Tibial nerve (tissue), 4 donors: ENCODE data around the gene CORO7. TPM values are rescaled to one million over a fixed set of nuclear protein-coding genes. Genes with fewer than 3 reads are reported as not detected.
"Not testable (repeated sequence)": the region's sequence is repeated elsewhere in the genome, so short reads cannot be mapped to it uniquely, and the experiment has no call there.

Experiments
- DNase-seq, 2 donors: peaks; one replicate each; pipeline ENCODE4 v3.0.0-alpha.2; 2019; ENCODE audit warnings: low spot score in 2 of 2
- H3K27ac ChIP-seq, 4 donors: fragments of 200-600 bp; sonication (generic) in 3 of 4; one replicate each; pipeline ENCODE4 v1.5.1; 2017 to 2019; ENCODE audit warnings: mild to moderate bottlenecking in 1 of 4
- H3K27me3 ChIP-seq, 2 donors: fragments of 200-600 bp; sonication (generic) in 1 of 2; one replicate each; pipeline versions ENCODE4 v1.5.1 to v1.6.0; 2017 to 2019
- H3K36me3 ChIP-seq, 3 donors: fragments of 200-600 bp; sonication (generic); one replicate each; pipeline ENCODE4 v1.5.1; 2018 to 2019
- H3K4me1 ChIP-seq, 4 donors: fragments of 200-600 bp; sonication (generic) in 3 of 4; one replicate each; pipeline ENCODE4 v1.5.1; 2017 to 2019
- H3K4me3 ChIP-seq, 4 donors: fragments of 200-600 bp; sonication (generic) in 3 of 4; one replicate each; pipeline ENCODE4 v1.5.1; 2017 to 2019; ENCODE audit warnings: mild to moderate bottlenecking in 1 of 4, moderate library complexity in 1 of 4
- H3K9me3 ChIP-seq, 4 donors: fragments of 200-600 bp; sonication (generic) in 3 of 4; one replicate each; pipeline ENCODE4 v1.5.1; 2017 to 2019
- CTCF ChIP-seq, 5 experiments: fragments of 200-600 bp in 3 of 5; fragments of 450-650 bp in 2 of 5; sonication (generic) in 3 of 5; IDR thresholded peaks; one replicate each; pipeline ENCODE4 v1.5.1; 2016 to 2019; ENCODE audit warnings: antibody characterized with exemption in 5 of 5, mild to moderate bottlenecking in 3 of 5, moderate library complexity in 2 of 5
- EP300 ChIP-seq, 2 donors: sonication (generic); formaldehyde crosslinking; IDR thresholded peaks; one replicate each; pipeline ENCODE4 v1.6.1; 2017; ENCODE audit warnings: antibody characterized with exemption in 2 of 2, mild to moderate bottlenecking in 1 of 2
- POLR2A ChIP-seq, 2 donors: fragments of 450-650 bp; IDR thresholded peaks; one replicate each; pipeline ENCODE4 v1.6.1; 2017; ENCODE audit warnings: antibody characterized with exemption in 2 of 2, mild to moderate bottlenecking in 2 of 2, moderate library complexity in 2 of 2
- WGBS, 2 donors: methylation state at CpG; one replicate each; pipeline ENCODE4 v1.1.5; 2018; 5-methylcytosine and 5-hydroxymethylcytosine counted together
- total RNA-seq, 4 donors: library from RNA; depleted of rRNA; stranded (reverse); fragments of >200 nt; gene quantifications; one replicate each; pipeline ENCODE4 v1.1.0, GENCODE V29; 2016

CORO7 gene
- total RNA-seq, 4 donors from 2014 or later, result 27.8 to 77.4 (median 52.1) TPM

GRCh38 chr16:4347765-4348509 lies 68.5 kb downstream of the CORO7 start:
- Histone ChIP-seq H3K4me1 (peaks cover 0 to 76% (median 29%) of the 10 kb centered on the region in 4 donors), H3K27me3 (no peaks in the 10 kb centered on the region), H3K9me3 (no peaks in the 10 kb centered on the region), H3K36me3 (no peaks in the 10 kb centered on the region), H3K27ac (peak overlapping the region in 2 of 4 donors; percentile 57 to 85), H3K4me3 (no peak overlapping the region)
- no peak for TF ChIP-seq CTCF (IDR thresholded peaks at IDR 0.05)
- TF ChIP-seq EP300 (IDR thresholded peaks at IDR 0.05), result peak in 1 of 2 donors; percentile 5
- no peak for TF ChIP-seq POLR2A (IDR thresholded peaks at IDR 0.05)
- 60 to 64% methylated on average over 15 to 17 of the region's 17 CpGs for WGBS, 2 donors
- no peak for DNase-seq

- WGBS, 2 donors, result 63 to 71% methylated on average over 8 of the region's 8 CpGs
- no peaks in the 10 kb centered on the region for H3K27me3 ChIP-seq
- no peaks in the 10 kb centered on the region for H3K36me3 ChIP-seq
- H3K4me3 ChIP-seq, result no peak overlapping the region
- H3K27ac ChIP-seq, result peak overlapping the region in 2 of 4 donors; percentile 57 to 85
- H3K9me3 ChIP-seq, result no peaks in the 10 kb centered on the region
- peak in 1 of 2 donors; percentile 66 for TF ChIP-seq EP300 (IDR thresholded peaks at IDR 0.05)
- TF ChIP-seq POLR2A (IDR thresholded peaks at IDR 0.05), result no peak
- no peak for TF ChIP-seq CTCF (IDR thresholded peaks at IDR 0.05)
- DNase-seq, result no peak
- peaks cover 0 to 77% (median 29%) of the 10 kb centered on the region in 4 donors for H3K4me1 ChIP-seq
Measured at GRCh38 chr16:4347010-4347409, 69.4 kb downstream of the CORO7 start.

- no peak for DNase-seq
- H3K27me3 ChIP-seq, result no peaks in the 10 kb centered on the region
- H3K36me3 ChIP-seq, result peaks cover 0 to 3% (median 3%) of the 10 kb centered on the region in 3 donors
- TF ChIP-seq POLR2A (IDR thresholded peaks at IDR 0.05), result no peak
- no peak for TF ChIP-seq CTCF (IDR thresholded peaks at IDR 0.05)
- TF ChIP-seq EP300 (IDR thresholded peaks at IDR 0.05), result no peak
- H3K4me3 ChIP-seq, result no peak overlapping the region
- peak overlapping the region in 3 of 4 donors; percentile 55 to 85 (median 76) for H3K27ac ChIP-seq
- WGBS, 2 donors, result 68 to 75% methylated on average over 14 of the region's 14 CpGs
- peaks cover 0 to 79% (median 27%) of the 10 kb centered on the region in 4 donors for H3K4me1 ChIP-seq
- H3K9me3 ChIP-seq, result no peaks in the 10 kb centered on the region
Measured at GRCh38 chr16:4345836-4346781, 70.3 kb downstream of the CORO7 start.

GRCh38 chr16:4344983-4345835 lies 71.2 kb downstream of the CORO7 start:
- no peak for DNase-seq
- peaks cover 0 to 81% (median 24%) of the 10 kb centered on the region in 4 donors for H3K4me1 ChIP-seq
- no peaks in the 10 kb centered on the region for H3K9me3 ChIP-seq
- TF ChIP-seq EP300 (IDR thresholded peaks at IDR 0.05), result peak in 1 of 2 donors; percentile 46
- TF ChIP-seq POLR2A (IDR thresholded peaks at IDR 0.05), result no peak
- no peak for TF ChIP-seq CTCF (IDR thresholded peaks at IDR 0.05)
- peaks cover 0 to 12% (median 8%) of the 10 kb centered on the region in 3 donors for H3K36me3 ChIP-seq
- peak overlapping the region in 1 of 4 donors; percentile 19 for H3K4me3 ChIP-seq
- no peaks in the 10 kb centered on the region for H3K27me3 ChIP-seq
- 45 to 59% methylated on average over 25 to 26 of the region's 26 CpGs for WGBS, 2 donors
- peak overlapping the region in 3 of 4 donors; percentile 55 to 85 (median 76) for H3K27ac ChIP-seq

- Histone ChIP-seq H3K36me3 (peaks cover 0 to 19% (median 8%) of the 10 kb centered on the region in 3 donors), H3K4me3 (peak overlapping the region in 1 of 4 donors; percentile 19), H3K4me1 (peaks cover 0 to 81% (median 20%) of the 10 kb centered on the region in 4 donors), H3K27ac (peak overlapping the region in 3 of 4 donors; percentile 55 to 85 (median 76))
- not testable (repeated sequence) for DNase-seq, H3K9me3 ChIP-seq, H3K27me3 ChIP-seq
- 51 to 66% methylated on average over 5 to 6 of the region's 10 CpGs for WGBS, 2 donors
Measured at GRCh38 chr16:4344300-4344982, 72.0 kb downstream of the CORO7 start.
